CD14-positive monocyte (primary cell): ENCODE results near the gene NELL1. TPM values are rescaled to one million over a fixed set of nuclear protein-coding genes. Genes with fewer than 3 reads are reported as not detected.

Source experiments
- DNase-seq, 3 donors: peaks; one replicate each; pipeline ENCODE4 v3.0.0-alpha.2; 2011 to 2022
- H2AFZ ChIP-seq: 2 replicates; pipeline ENCODE4 v1.6.0; 2012; ENCODE audit warnings: mild to moderate bottlenecking, low read depth, low read length, inconsistent platforms; ENCODE audit not compliant: insufficient read depth, poor library complexity, severe bottlenecking
- H3K27ac ChIP-seq, 2 donors: 1 replicate in 1 of 2; 2 replicates in 1 of 2; pipeline ENCODE4 v1.5.1; 2012 to 2013; ENCODE audit warnings: low read length in 2 of 2, control low read depth in 1 of 2, inconsistent platforms in 1 of 2, low read depth in 1 of 2, mild to moderate bottlenecking in 1 of 2
- H3K27me3 ChIP-seq, 2 donors: one replicate each; pipeline versions ENCODE4 v1.6.0 to v1.6.1; 2011 to 2013; ENCODE audit warnings: low read length in 2 of 2; ENCODE audit not compliant: control insufficient read depth in 2 of 2, insufficient read depth in 2 of 2
- H3K36me3 ChIP-seq, 2 donors: replicated peaks in 1 of 2; 1 replicate in 1 of 2; 2 replicates in 1 of 2; pipeline versions ENCODE4 v1.5.1 to v1.6.1; 2012 to 2013; ENCODE audit warnings: low read length in 2 of 2, control low read depth in 1 of 2, inconsistent platforms in 1 of 2, mild to moderate bottlenecking in 1 of 2; ENCODE audit not compliant: insufficient read depth in 2 of 2, control insufficient read depth in 1 of 2
- H3K4me1 ChIP-seq, 2 donors: 1 replicate in 1 of 2; 2 replicates in 1 of 2; pipeline versions ENCODE4 v1.5.1 to v1.6.1; 2012 to 2013; ENCODE audit warnings: low read length in 2 of 2, control low read depth in 1 of 2, inconsistent platforms in 1 of 2, mild to moderate bottlenecking in 1 of 2, moderate library complexity in 1 of 2; ENCODE audit not compliant: insufficient read depth in 2 of 2, control insufficient read depth in 1 of 2
- H3K4me2 ChIP-seq: replicated peaks from 2 replicates; pipeline ENCODE3; 2012; ENCODE audit warnings: low read length, moderate library complexity, mild to moderate bottlenecking; ENCODE audit not compliant: poor library complexity, severe bottlenecking; ENCODE audit errors: extremely low read depth
- H3K4me3 ChIP-seq, 3 experiments: fragments of 200-600 bp in 1 of 3; sonication (generic) in 1 of 3; replicated peaks in 1 of 3; 1 replicate in 2 of 3; 2 replicates in 1 of 3; pipeline ENCODE4 v1.5.1; 2011 to 2013; ENCODE audit warnings: low read length in 3 of 3, mild to moderate bottlenecking in 3 of 3, control low read depth in 2 of 3, low read depth in 2 of 3, inconsistent platforms in 1 of 3, moderate library complexity in 1 of 3
- H3K79me2 ChIP-seq: 2 replicates; pipeline ENCODE4 v1.6.0; 2012; ENCODE audit warnings: mild to moderate bottlenecking, control low read depth, inconsistent platforms, low read length, moderate library complexity; ENCODE audit not compliant: insufficient read depth
- H3K9ac ChIP-seq: 2 replicates; pipeline ENCODE4 v1.6.0; 2017; ENCODE audit warnings: low read length, mild to moderate bottlenecking; ENCODE audit not compliant: insufficient read depth, poor library complexity, severe bottlenecking
- H3K9me3 ChIP-seq, 2 donors: replicated peaks in 1 of 2; 1 replicate in 1 of 2; 2 replicates in 1 of 2; pipeline versions ENCODE4 v1.5.1 to v1.6.1; 2012 to 2013; ENCODE audit warnings: low read length in 2 of 2, control low read depth in 1 of 2; ENCODE audit not compliant: control insufficient read depth in 1 of 2, insufficient read depth in 1 of 2
- H4K20me1 ChIP-seq: 2 replicates; pipeline ENCODE4 v1.6.0; 2012; ENCODE audit warnings: mild to moderate bottlenecking, low read length, control low read depth, moderate library complexity; ENCODE audit not compliant: insufficient read depth
- H3K27ac Mint-ChIP-seq, 7 donors: one replicate each; pipeline ENCODE4 v1.8.0; 2020; ENCODE audit warnings: mild to moderate bottlenecking in 7 of 7, mixed read lengths in 7 of 7, moderate library complexity in 6 of 7, inconsistent platforms in 2 of 7
- H3K27me3 Mint-ChIP-seq, 3 donors: one replicate each; pipeline ENCODE4 v1.8.0; 2021 to 2022; ENCODE audit warnings: low read depth in 3 of 3, mild to moderate bottlenecking in 3 of 3, mixed read lengths in 3 of 3, moderate library complexity in 3 of 3, inconsistent platforms in 1 of 3
- H3K36me3 Mint-ChIP-seq, 2 donors: one replicate each; pipeline ENCODE4 v1.8.0; 2020; ENCODE audit warnings: mixed read lengths in 2 of 2, inconsistent platforms in 1 of 2, mild to moderate bottlenecking in 1 of 2
- H3K4me1 Mint-ChIP-seq: one replicate; pipeline ENCODE4 v1.8.0; 2020; ENCODE audit warnings: mild to moderate bottlenecking, mixed read lengths
- H3K4me3 Mint-ChIP-seq, 2 donors: one replicate each; pipeline ENCODE4 v1.8.0; 2020; ENCODE audit warnings: mild to moderate bottlenecking in 2 of 2, mixed read lengths in 2 of 2, moderate library complexity in 1 of 2
- H3K9me3 Mint-ChIP-seq, 7 donors: one replicate each; pipeline ENCODE4 v1.8.0; 2020 to 2022; ENCODE audit warnings: mixed read lengths in 7 of 7, mild to moderate bottlenecking in 6 of 7, moderate library complexity in 6 of 7, inconsistent platforms in 2 of 7
- CTCF ChIP-seq: fragments of 200-600 bp; IDR thresholded peaks from one replicate; pipeline ENCODE4 v1.8.0; 2022; ENCODE audit warnings: antibody characterized with exemption, mild to moderate bottlenecking
- WGBS: methylation state at CpG from one replicate; pipeline ENCODE4 v1.1.5; 2013; ENCODE audit warnings: missing lambda C conversion rate; ENCODE audit not compliant: insufficient coverage; 5-methylcytosine and 5-hydroxymethylcytosine counted together
- intact Hi-C, 2 donors: fragments of 100-400 bp; cut with micrococcal nuclease; formaldehyde crosslinking; loops; one replicate each; pipeline versions ENCODE4 v1.15.0 to v1.15.1; 2023
- polyA plus RNA-seq, 3 donors: library from polyadenylated mRNA; depleted of rRNA in 1 of 3; unstranded in 2 of 3; stranded (reverse) in 1 of 3; fragments of 300-500 nt in 2 of 3; fragments of >200 nt in 1 of 3; fragmentation: Illumina TruSeq in 2 of 3; gene quantifications; 1 replicate in 2 of 3; 2 replicates in 1 of 3; pipeline ENCODE4 v1.2.3, GENCODE V29; 2012 to 2021

The NELL1 gene
- polyA plus RNA-seq, 3 donors: not detected

DNA sequence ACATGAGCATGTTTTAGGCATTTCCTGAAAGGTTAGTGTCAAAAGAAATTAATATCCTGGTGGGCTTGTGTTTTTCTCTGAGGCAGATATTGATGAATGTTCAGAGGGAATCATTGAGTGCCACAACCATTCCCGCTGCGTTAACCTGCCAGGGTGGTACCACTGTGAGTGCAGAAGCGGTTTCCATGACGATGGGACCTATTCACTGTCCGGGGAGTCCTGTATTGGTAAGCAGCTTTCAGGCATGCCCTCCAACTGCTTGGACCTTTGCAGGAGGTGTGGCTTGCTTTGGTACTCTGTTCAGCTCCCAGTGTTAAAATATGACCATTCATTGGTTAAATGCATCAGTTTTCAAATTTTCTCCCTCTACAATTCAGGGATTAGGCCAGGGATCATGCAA is 864.9 kb downstream of the NELL1 start:
- Histone ChIP-seq H3K4me3 (no peak overlapping the region), H4K20me1 (no peaks in the 10 kb centered on the region)
- H3K27me3 Mint-ChIP-seq: peaks cover 0 to 2% (median 0%) of the 10 kb centered on the region in 3 donors

DNA sequence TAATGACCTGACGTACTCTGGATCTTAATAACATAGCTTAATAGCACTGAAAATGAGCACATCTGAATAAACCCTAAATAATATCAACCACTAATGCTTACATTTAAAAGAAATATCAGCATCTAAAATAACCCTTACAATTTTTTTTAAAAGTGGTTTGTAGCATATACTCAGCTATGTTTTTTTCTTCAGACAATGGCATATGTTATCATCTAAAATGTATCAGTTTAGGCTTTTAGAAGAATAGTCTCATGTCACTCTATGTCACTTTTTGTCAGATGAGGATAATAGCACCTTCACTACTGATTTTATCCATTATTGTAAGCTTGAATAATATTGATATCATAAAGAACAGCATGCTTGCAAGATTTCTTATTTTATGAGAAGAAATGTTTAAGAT is 868.6 kb downstream of the NELL1 start:
- no peak overlapping the region for H3K27ac Mint-ChIP-seq
- no peak overlapping the region for H3K4me3 Mint-ChIP-seq
- Histone ChIP-seq H3K4me3 (no peak overlapping the region), H4K20me1 (no peaks in the 10 kb centered on the region), H2AFZ (no peak overlapping the region), H3K27ac (no peak overlapping the region), H3K9ac (no peak overlapping the region), H3K27me3 (no peaks in the 10 kb centered on the region), H3K36me3 (no peaks in the 10 kb centered on the region), H3K79me2 (no peaks in the 10 kb centered on the region), H3K4me1 (no peaks in the 10 kb centered on the region), H3K4me2 (no peak overlapping the region), H3K9me3 (no peaks in the 10 kb centered on the region)
- no peak for DNase-seq
- no CpG with 5 or more reads among the region's 1 CpG for WGBS
- peaks cover 0 to 6% (median 2%) of the 10 kb centered on the region in 7 donors for H3K9me3 Mint-ChIP-seq
- H3K36me3 Mint-ChIP-seq: no peaks in the 10 kb centered on the region
- H3K4me1 Mint-ChIP-seq: no peaks in the 10 kb centered on the region
- no peak for TF ChIP-seq CTCF
- intact Hi-C loops: no loop called here
- H3K27me3 Mint-ChIP-seq: peaks cover 0 to 2% (median 0%) of the 10 kb centered on the region in 3 donors

More for the DNA sequence above, 864.9 kb downstream of the NELL1 start:
- Histone ChIP-seq H3K9me3 (no peaks in the 10 kb centered on the region), H3K79me2 (no peaks in the 10 kb centered on the region), H3K36me3 (no peaks in the 10 kb centered on the region), H3K27me3 (no peaks in the 10 kb centered on the region), H2AFZ (no peak overlapping the region), H3K9ac (no peak overlapping the region), H3K27ac (no peak overlapping the region), H3K4me2 (no peak overlapping the region), H3K4me1 (no peaks in the 10 kb centered on the region)
- no peak for DNase-seq
- intact Hi-C loops: no loop called here
- Mint-ChIP-seq H3K4me1 (no peaks in the 10 kb centered on the region), H3K27ac (no peak overlapping the region), H3K36me3 (no peaks in the 10 kb centered on the region), H3K4me3 (no peak overlapping the region), H3K9me3 (peaks cover 0 to 3% (median 0%) of the 10 kb centered on the region in 7 donors)
- no peak for TF ChIP-seq CTCF
- WGBS: 94% methylated on average over 4 of the region's 5 CpGs
